SK-N-SH (cell line): ENCODE results near the gene CHD5. TPM values are rescaled to one million over a fixed set of nuclear protein-coding genes. Genes with fewer than 3 reads are reported as not detected.

Source experiments
- CTCF ChIA-PET: fragments of 300-600, 350-600 bp; formaldehyde crosslinking; extraction: SDS; loops from one replicate; lab custom pipeline; 2021; lab: Yijun Ruan, JAX
- POLR2A ChIA-PET: fragments of 350-600 bp; sonication (Branson Sonifier 250); formaldehyde crosslinking; extraction: SDS; loops from one replicate; lab custom pipeline; 2020; ENCODE audit warnings: antibody characterized with exemption, inconsistent platforms; lab: Yijun Ruan, JAX
- DNase-seq: peaks from one replicate; pipeline ENCODE4 v3.0.0; 2012
- H2AFZ ChIP-seq: fragments of 200-600 bp; sonication (generic); 2 replicates; pipeline ENCODE4 v1.8.1; 2016; ENCODE audit warnings: antibody characterized with exemption, mild to moderate bottlenecking, low read depth
- H3F3A ChIP-seq: fragments of 200-600 bp; sonication (generic); replicated peaks from 2 replicates; pipeline ENCODE3; 2016; ENCODE audit warnings: antibody characterized with exemption, mild to moderate bottlenecking; ENCODE audit not compliant: insufficient read depth
- H3K27ac ChIP-seq, 2 experiments: fragments of 200-500 bp in 1 of 2; fragments of 200-600 bp in 1 of 2; sonication (Bioruptor generic) in 1 of 2; sonication (generic), shearing (Covaris generic) in 1 of 2; 2 replicates each; pipeline versions ENCODE4 v1.5.1 to v1.6.1; 2014 to 2016; ENCODE audit warnings: low read depth in 2 of 2, inconsistent platforms in 1 of 2, low read length in 1 of 2, mild to moderate bottlenecking in 1 of 2, mixed read lengths in 1 of 2
- H3K27me3 ChIP-seq: fragments of 200-600 bp; sonication (generic), shearing (Covaris generic); 2 replicates; pipeline ENCODE4 v1.6.1; 2016; ENCODE audit warnings: mixed run types; ENCODE audit not compliant: insufficient read depth
- H3K36me3 ChIP-seq, 2 experiments: fragments of 200-500 bp in 1 of 2; fragments of 200-600 bp in 1 of 2; sonication (Bioruptor generic) in 1 of 2; sonication (generic) in 1 of 2; replicated peaks in 1 of 2; 2 replicates each; pipeline versions ENCODE3 to v1.5.1; 2014 to 2016; ENCODE audit warnings: low read length in 1 of 2, mild to moderate bottlenecking in 1 of 2; ENCODE audit not compliant: insufficient read depth in 2 of 2, control insufficient read depth in 1 of 2
- H3K4me1 ChIP-seq, 2 experiments: fragments of 200-500 bp in 1 of 2; fragments of 200-600 bp in 1 of 2; sonication (Bioruptor generic) in 1 of 2; sonication (generic), shearing (Covaris generic) in 1 of 2; 2 replicates each; pipeline versions ENCODE4 v1.5.1 to v1.6.1; 2014 to 2016; ENCODE audit warnings: low read depth in 1 of 2, low read length in 1 of 2, mixed run types in 1 of 2; ENCODE audit not compliant: insufficient read depth in 2 of 2, control insufficient read depth in 1 of 2
- H3K4me2 ChIP-seq: fragments of 200-600 bp; sonication (generic), shearing (Covaris generic); 2 replicates; pipeline ENCODE4 v1.6.1; 2017; ENCODE audit warnings: mixed run types
- H3K4me3 ChIP-seq, 2 experiments: fragments of 200-500 bp in 1 of 2; fragments of 200-600 bp in 1 of 2; sonication (Bioruptor generic) in 1 of 2; sonication (generic), shearing (Covaris generic) in 1 of 2; 2 replicates each; pipeline versions ENCODE4 v1.5.1 to v1.8.1; 2014 to 2016; ENCODE audit warnings: low read depth in 2 of 2, inconsistent platforms in 1 of 2, low read length in 1 of 2, mild to moderate bottlenecking in 1 of 2, mixed read lengths in 1 of 2, moderate library complexity in 1 of 2
- H3K79me2 ChIP-seq: fragments of 200-600 bp; sonication (generic); 2 replicates; pipeline ENCODE4 v1.8.1; 2017; ENCODE audit warnings: mild to moderate bottlenecking; ENCODE audit not compliant: insufficient read depth
- H3K9ac ChIP-seq: fragments of 200-600 bp; sonication (generic); 2 replicates; pipeline ENCODE4 v1.6.1; 2017; ENCODE audit warnings: mixed run types
- H3K9me2 ChIP-seq: fragments of 200-600 bp; sonication (generic); 2 replicates; pipeline ENCODE4 v1.6.1; 2017; ENCODE audit warnings: mixed run types
- H3K9me3 ChIP-seq: fragments of 200-600 bp; sonication (generic); 2 replicates; pipeline ENCODE4 v1.6.1; 2017; ENCODE audit warnings: mixed run types, mild to moderate bottlenecking, moderate library complexity
- H4K20me1 ChIP-seq: fragments of 200-600 bp; sonication (generic); 2 replicates; pipeline ENCODE4 v1.6.1; 2017; ENCODE audit warnings: mild to moderate bottlenecking, mixed run types; ENCODE audit not compliant: insufficient read depth
- CHD2 ChIP-seq: fragments of 150-350 bp; IDR thresholded peaks from 2 replicates; pipeline ENCODE4 v1.6.1; 2018; ENCODE audit warnings: low read length; ENCODE audit not compliant: partially characterized antibody
- ELF1 ChIP-seq: IDR thresholded peaks from 2 replicates; pipeline ENCODE4 v1.4.0; 2012
- FOXM1 ChIP-seq: IDR thresholded peaks from 2 replicates; pipeline ENCODE4 v1.4.0; 2012; ENCODE audit warnings: low read depth, mild to moderate bottlenecking
- MAX ChIP-seq: IDR thresholded peaks from 2 replicates; pipeline ENCODE4 v1.4.0; 2012; ENCODE audit warnings: low read depth
- MXI1 ChIP-seq: IDR thresholded peaks from 2 replicates; pipeline ENCODE4 v1.6.1; 2012; ENCODE audit warnings: mild to moderate bottlenecking, low read depth, low read length, improper control_type of control experiment
- NRF1 ChIP-seq: IDR thresholded peaks from 2 replicates; pipeline ENCODE4 v1.6.1; 2012; ENCODE audit warnings: low read depth, mild to moderate bottlenecking, low read length
- PBX3 ChIP-seq: IDR thresholded peaks from 2 replicates; pipeline ENCODE4; 2012
- REST ChIP-seq: IDR thresholded peaks from 2 replicates; pipeline ENCODE4 v1.6.1; 2012; ENCODE audit warnings: mild to moderate bottlenecking, low read depth, low read length, moderate library complexity
- RFX5 ChIP-seq: IDR thresholded peaks from 2 replicates; pipeline ENCODE4 v1.6.1; 2012; ENCODE audit warnings: mild to moderate bottlenecking, improper control_type of control experiment, low read length
- RXRA ChIP-seq: IDR thresholded peaks from 2 replicates; pipeline ENCODE4 v1.4.0; 2012; ENCODE audit warnings: low read depth, mild to moderate bottlenecking, borderline replicate concordance
- SIN3A ChIP-seq: IDR thresholded peaks from 2 replicates; pipeline ENCODE4 v1.6.1; 2012; ENCODE audit warnings: low read depth, mild to moderate bottlenecking, low read length, moderate library complexity, borderline replicate concordance
- USF1 ChIP-seq: IDR thresholded peaks from 2 replicates; pipeline ENCODE4 v1.4.0; 2012; ENCODE audit warnings: low read depth, borderline replicate concordance
- USF2 ChIP-seq: fragments of 150-350 bp; IDR thresholded peaks from 2 replicates; pipeline ENCODE4 v1.6.1; 2017; ENCODE audit warnings: antibody characterized with exemption, low read length, low read depth, borderline replicate concordance
- WGBS: methylation state at CpG from one replicate; pipeline ENCODE4 v1.1.6; 2017; ENCODE audit warnings: low lambda C conversion rate; 5-methylcytosine and 5-hydroxymethylcytosine counted together
- polyA plus RNA-seq, 3 experiments: library from polyadenylated mRNA; depleted of rRNA; stranded (reverse); fragments of >200 nt; gene quantifications; 2 replicates each; pipeline ENCODE4 v1.2.3, GENCODE V29; 2012

CHD5 gene
- polyA plus RNA-seq, 1 of the 3 experiments (the other 2 are of a cell fraction): 0.26 TPM

- no peak for TF ChIP-seq NRF1
- no peak for TF ChIP-seq USF2
- TF ChIP-seq PBX3: no peak
- TF ChIP-seq RXRA: no peak
- TF ChIP-seq, all 33 proteins: peak for 0
These were observed 72.4 kb downstream of the CHD5 start (continued) for GRCh38 chr1:6107409-6108356.

GRCh38 chr1:6106977-6107376 is 73.1 kb downstream of the CHD5 start:
- Histone ChIP-seq H3K36me3 (no peaks in the 10 kb centered on the region), H4K20me1 (no peaks in the 10 kb centered on the region), H3K4me3 (no peak overlapping the region), H3K9ac (no peak overlapping the region), H3K9me2 (no peaks in the 10 kb centered on the region), H3K27ac (no peak overlapping the region), H3K9me3 (no peaks in the 10 kb centered on the region), H2AFZ (no peak overlapping the region), H3K27me3 (no peaks in the 10 kb centered on the region), H3K4me1 (peaks cover 0 to 6% of the 10 kb centered on the region in 2 experiments; a peak in 1 of 4 replicates), H3F3A (no peaks in the 10 kb centered on the region), H3K79me2 (no peaks in the 10 kb centered on the region), H3K4me2 (no peak overlapping the region)
- WGBS: 85% methylated on average over 6 of the region's 6 CpGs
- TF ChIP-seq FOXM1 (no peak), REST (no peak), RFX5 (no peak), MAX (no peak), CHD2 (no peak), SIN3A (no peak), ELF1 (no peak), USF1 (no peak), MXI1 (no peak)
- no peak for DNase-seq
- POLR2A ChIA-PET: no interaction called here
- CTCF ChIA-PET: interaction anchor here (1.2 to 2.5 kb wide), 3 partner anchors 9 to 54 kb away, joined by 3 to 8 read pairs (median 6); no protein-coding TSS in a partner anchor
